KOPT-K1 (cell line): ENCODE measurements around the gene TCHHL1.

ENCODE experiments used
- H3K27ac ChIP-seq: fragments of 200-600 bp; sonication (generic); 2 replicates; pipeline ENCODE4 v1.5.1; 2016; ENCODE audit warnings: antibody characterized with exemption, mild to moderate bottlenecking, low read depth, low read length; ENCODE audit not compliant: poor library complexity, severe bottlenecking
- H3K36me3 ChIP-seq: fragments of 200-600 bp; sonication (generic); 2 replicates; pipeline ENCODE4 v1.5.1; 2017; ENCODE audit warnings: antibody characterized with exemption, mild to moderate bottlenecking, low read length, moderate library complexity; ENCODE audit not compliant: insufficient read depth
- H3K9me3 ChIP-seq: fragments of 200-600 bp; sonication (generic); 2 replicates; pipeline ENCODE4 v1.5.1; 2017; ENCODE audit warnings: antibody characterized with exemption, low read length, mild to moderate bottlenecking; ENCODE audit not compliant: insufficient read depth, poor library complexity, severe bottlenecking

TCHHL1 gene

GRCh38 chr1:152089014-152089674, at the start of gene TCHHL1:
Gene TCHHL1 (minus strand): TSS chr1:152089064. CDS start chr1:152088143, 921 bp downstream.
- H3K9me3 ChIP-seq: no peaks in the 10 kb centered on the region
- H3K36me3 ChIP-seq: no peaks in the 10 kb centered on the region
- no peak within 1 kb of the TSS for H3K27ac ChIP-seq

- Histone ChIP-seq H3K9me3 (peaks cover 10% of the 10 kb centered on the region), H3K36me3 (no peaks in the 10 kb centered on the region), H3K27ac (no peak overlapping the region)
Measured at GRCh38 chr1:152137215-152137614, 48.4 kb upstream of the TCHHL1 start.

GRCh38 chr1:152130186-152130585, 41.3 kb upstream of the TCHHL1 start:
- H3K36me3 ChIP-seq: no peaks in the 10 kb centered on the region
- no peak overlapping the region for H3K27ac ChIP-seq
- peaks cover 14% of the 10 kb centered on the region for H3K9me3 ChIP-seq

GRCh38 chr1:152127673-152128072, 38.8 kb upstream of the TCHHL1 start:
- no peak overlapping the region for H3K27ac ChIP-seq

DNA sequence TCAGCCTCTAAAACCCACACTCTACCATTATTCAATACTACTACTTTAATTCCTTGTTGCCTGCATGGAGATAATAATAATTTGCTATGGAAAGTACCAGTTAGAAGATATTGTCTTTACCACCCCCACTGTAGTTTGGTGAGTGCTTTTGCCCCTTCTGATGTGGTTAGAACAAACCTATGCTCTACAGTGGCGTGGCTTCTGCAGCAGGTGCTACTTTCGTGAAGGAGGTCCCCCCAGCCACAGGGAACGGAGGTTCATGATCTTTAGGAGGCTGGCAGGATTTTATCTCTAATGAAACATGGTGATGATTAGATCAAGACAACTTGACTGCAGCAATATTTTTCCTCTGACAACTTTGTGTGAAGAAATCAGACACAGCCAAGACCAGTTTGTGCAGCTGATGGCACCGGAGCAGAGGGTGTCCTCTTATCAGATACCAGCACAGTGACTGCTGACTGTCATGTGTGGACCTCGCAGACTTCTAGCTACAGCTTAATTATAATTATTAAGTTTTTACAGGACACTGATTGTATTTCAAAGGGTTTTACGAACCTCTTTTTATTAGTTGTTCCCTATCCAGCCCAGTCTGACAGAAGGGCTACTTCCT, 37.1 kb upstream of the TCHHL1 start:
- Histone ChIP-seq H3K36me3 (no peaks in the 10 kb centered on the region), H3K9me3 (no peaks in the 10 kb centered on the region), H3K27ac (no peak overlapping the region)

More at GRCh38 chr1:152127673-152128072, 38.8 kb upstream of the TCHHL1 start:
- Histone ChIP-seq H3K9me3 (peaks cover 9% of the 10 kb centered on the region), H3K36me3 (no peaks in the 10 kb centered on the region)

GRCh38 chr1:152118915-152119314, 30.1 kb upstream of the TCHHL1 start:
- Histone ChIP-seq H3K9me3 (peaks cover 5% of the 10 kb centered on the region), H3K27ac (no peak overlapping the region), H3K36me3 (no peaks in the 10 kb centered on the region)

GRCh38 chr1:152115344-152115743, 26.5 kb upstream of the TCHHL1 start, which contains the start of gene TCHH:
Gene TCHH (minus strand): TSS chr1:152115444. CDS start chr1:152114080, 1,364 bp downstream.
- no peak within 1 kb of the TSS for H3K27ac ChIP-seq
- H3K36me3 ChIP-seq: no peaks in the 10 kb centered on the region
- peaks cover 34% of the 10 kb centered on the region for H3K9me3 ChIP-seq

DNA sequence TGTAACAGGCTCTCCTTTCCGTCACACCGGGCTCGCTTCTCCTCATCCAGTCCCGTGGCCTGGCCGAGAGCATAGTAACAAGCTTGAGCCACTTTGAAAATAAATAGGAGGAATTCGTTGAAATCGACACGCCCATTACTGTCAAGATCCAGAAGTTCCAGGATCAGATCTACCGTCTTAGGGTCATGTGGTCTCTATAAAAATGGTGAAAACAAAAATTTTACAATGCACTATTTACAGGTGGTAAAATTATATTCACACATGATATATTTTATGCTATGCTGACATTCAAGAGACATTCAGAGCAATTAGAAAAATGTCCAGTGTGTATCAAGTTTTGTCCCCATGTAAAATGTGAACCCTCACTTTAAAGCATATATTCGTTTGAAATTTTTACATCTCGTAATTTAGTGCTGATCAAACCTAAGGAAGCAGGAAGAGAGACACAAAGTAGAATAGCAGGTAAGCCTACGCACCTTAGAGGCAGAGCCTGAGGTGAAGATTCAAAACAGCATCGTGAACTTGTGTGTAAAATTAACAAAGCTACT, 24.1 kb upstream of the TCHHL1 start:
- Histone ChIP-seq H3K9me3 (peaks cover 37% of the 10 kb centered on the region), H3K36me3 (no peaks in the 10 kb centered on the region), H3K27ac (no peak overlapping the region)

DNA sequence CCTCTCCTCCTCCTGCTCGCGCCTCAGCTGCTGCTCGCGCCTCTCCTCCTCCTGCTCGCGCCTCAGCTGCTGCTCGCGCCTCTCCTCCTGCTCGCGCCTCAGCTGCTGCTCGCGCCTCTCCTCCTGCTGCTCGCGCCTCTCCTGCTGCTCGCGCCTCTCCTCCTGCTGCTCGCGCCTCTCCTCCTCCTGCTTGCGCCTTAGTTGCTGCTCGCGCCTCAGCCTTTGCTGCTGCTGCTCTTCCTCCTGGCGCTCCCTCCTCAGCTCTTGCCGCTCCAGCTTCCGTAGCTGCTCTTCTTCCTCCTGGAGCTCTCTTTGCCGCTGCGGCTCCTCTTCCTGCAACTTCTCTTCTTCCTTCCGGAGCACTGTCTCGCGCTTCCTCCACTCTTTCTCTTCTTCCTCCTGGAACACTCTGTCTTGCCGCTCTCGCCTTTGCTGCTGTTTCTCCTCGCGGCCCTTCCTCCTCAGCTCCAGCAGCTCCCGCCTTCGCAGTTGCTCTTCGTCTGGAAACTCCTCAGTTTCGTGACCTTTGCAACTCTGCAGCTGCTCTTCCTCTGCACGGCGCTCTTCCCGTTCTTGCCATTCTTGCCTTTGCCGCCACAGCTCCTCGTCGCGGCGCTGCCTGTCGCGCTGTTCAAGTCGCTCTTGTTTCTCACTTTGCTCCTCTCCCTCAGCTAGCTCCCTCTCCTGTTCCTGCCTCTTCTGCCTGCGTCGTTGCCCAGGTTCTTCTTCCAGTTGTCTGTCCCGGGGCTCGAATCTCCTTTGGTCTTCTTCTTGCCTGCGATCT, 23.4 kb upstream of the TCHHL1 start:
- no peaks in the 10 kb centered on the region for H3K36me3 ChIP-seq
- H3K9me3 ChIP-seq: peaks cover 37% of the 10 kb centered on the region
- H3K27ac ChIP-seq: no peak overlapping the region

GRCh38 chr1:152111515-152111968, 22.7 kb upstream of the TCHHL1 start:
- H3K9me3 ChIP-seq: peaks cover 37% of the 10 kb centered on the region
- no peaks in the 10 kb centered on the region for H3K36me3 ChIP-seq
- H3K27ac ChIP-seq: no peak overlapping the region

DNA sequence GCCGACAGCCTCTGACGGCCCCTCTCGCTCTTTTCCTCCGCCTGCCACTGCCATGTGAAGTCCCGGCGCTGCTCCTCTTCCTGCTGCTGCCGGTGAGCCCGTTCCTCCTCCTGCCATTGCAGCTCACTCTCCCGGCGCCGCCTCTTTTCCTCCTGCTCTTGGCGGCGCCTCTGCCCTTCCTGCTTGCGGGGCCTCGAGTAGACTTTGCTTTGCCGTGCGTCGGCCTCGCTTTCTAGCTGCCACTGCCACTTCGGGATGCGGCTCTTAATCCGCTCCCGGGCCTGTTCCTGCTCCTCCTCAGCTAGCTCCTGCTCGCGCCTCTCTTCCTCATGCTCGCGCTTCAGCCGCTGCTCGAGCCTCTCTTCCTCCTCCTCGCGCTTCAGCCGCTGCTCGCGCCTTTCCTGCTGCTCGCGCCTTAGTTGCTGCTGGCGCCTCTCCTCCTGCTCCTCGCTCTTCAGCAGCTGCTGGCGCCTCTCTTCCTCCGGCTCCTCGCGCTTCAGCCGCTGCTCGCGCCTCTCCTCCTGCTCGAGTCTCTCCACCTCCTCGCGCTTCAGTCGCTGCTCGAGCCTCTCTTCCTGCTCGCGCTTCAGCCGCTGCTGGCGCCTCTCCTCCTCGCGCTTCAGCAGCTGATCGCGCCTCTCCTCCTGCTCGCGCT, 22.1 kb upstream of the TCHHL1 start:
- no peaks in the 10 kb centered on the region for H3K36me3 ChIP-seq
- H3K27ac ChIP-seq: no peak overlapping the region
- peaks cover 37% of the 10 kb centered on the region for H3K9me3 ChIP-seq

DNA sequence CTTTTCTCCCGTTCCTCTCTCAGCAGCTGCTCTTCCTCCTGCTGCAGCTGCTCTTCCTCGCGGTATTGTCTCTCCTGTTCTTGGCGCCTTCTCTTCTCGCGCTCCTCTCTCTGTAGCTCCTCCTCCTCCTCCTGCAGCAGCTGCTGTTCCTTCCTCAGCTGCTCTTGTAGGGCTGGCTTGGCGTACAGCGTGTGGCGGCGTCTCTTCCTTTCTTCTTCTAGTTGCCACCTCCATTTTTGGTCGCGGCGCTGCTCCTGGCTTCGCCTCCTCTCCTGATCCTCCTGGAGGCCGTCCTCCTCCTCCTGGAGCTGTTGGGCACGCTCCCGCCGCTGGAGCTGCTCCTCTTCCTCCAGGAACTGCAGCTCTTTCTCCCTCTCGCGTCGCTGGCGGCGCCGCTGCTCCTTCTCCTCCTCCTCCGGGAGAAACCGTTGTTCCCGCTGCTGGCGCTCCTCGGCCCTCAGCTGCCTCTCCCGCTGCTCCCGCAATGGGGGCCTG, 21.5 kb upstream of the TCHHL1 start:
- no peaks in the 10 kb centered on the region for H3K36me3 ChIP-seq
- peaks cover 37% of the 10 kb centered on the region for H3K9me3 ChIP-seq

GRCh38 chr1:152109998-152110294, 21.1 kb upstream of the TCHHL1 start:
- Histone ChIP-seq H3K36me3 (no peaks in the 10 kb centered on the region), H3K9me3 (peaks cover 37% of the 10 kb centered on the region), H3K27ac (no peak overlapping the region)

More for the DNA sequence above, 21.5 kb upstream of the TCHHL1 start:
- no peak overlapping the region for H3K27ac ChIP-seq

DNA sequence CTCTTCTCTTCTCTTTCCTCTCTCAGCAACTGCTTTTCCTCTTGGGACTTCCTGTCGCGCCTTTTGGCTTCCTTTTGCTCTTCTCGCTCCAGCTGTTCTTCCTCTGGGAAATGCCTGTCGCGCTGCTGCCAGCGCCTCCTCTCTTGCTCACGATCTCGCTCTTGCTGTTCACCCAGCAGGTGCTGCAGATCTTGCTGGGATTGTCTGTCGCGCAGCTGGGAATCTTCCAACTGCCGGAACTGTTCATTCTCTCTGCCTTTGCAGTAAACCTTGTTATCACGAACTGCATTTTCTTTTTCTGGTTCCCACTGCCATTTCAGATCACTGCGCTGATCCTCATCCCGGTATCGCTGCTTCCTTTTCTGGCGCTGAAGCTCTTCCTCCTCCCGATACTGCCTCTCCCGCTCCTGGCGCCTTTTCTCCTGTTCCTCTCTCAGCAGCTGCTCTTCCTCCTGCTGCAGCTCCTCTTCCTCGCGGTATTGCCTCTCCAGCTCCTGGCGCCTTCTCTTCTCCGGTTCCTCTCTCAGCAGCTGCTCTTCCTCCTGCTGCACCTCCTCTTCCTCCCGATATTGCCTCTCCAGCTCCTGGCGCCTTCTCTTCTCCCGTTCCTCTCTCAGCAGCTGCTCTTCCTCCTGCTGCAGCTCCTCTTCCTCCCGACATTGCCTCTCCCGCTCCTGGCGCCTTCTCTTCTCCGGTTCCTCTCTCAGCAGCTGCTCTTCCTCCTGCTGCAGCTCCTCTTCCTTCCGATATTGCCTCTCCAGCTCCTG, 20.6 kb upstream of the TCHHL1 start:
- no peaks in the 10 kb centered on the region for H3K36me3 ChIP-seq
- H3K27ac ChIP-seq: no peak overlapping the region
- peaks cover 37% of the 10 kb centered on the region for H3K9me3 ChIP-seq
